Measurements from ENCODE around the gene CNIH4.

DNA sequence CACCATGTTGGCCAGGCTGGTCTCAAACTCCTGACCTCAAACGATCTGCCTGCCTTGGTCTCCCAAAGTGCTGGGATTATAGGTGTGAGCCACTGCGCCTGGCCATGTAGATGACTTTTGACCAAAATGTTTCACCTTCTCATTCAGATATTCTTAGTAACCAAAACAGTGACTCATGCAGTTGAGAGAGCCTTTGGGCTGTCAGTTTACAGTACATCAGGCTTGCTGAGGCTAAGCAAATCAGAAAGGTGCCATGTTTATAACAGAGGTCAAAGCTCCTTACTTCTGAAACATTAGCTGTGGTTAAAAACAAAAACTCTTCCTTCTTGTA lies 21.0 kb downstream of the CNIH4 start:
- no peak for TF ChIP-seq CTCF (conservative IDR thresholded peaks at IDR 0.05)
- TF ChIP-seq ZFX (IDR thresholded peaks at IDR 0.05) = no peak
